ENCODE measurements around the gene AMER3.

The AMER3 gene

GRCh38 chr2:130736487-130736886, 18.9 kb upstream of the AMER3 start:
- Histone ChIP-seq H3K4me1 (no peaks in the 10 kb centered on the region), H3K9me3 (no peaks in the 10 kb centered on the region), H3K36me3 (no peaks in the 10 kb centered on the region), H3K4me3 (ENCODE audit: low read depth, low read length) (no peak overlapping the region), H3K27me3 (no peaks in the 10 kb centered on the region)
- no peak for DNase-seq
- no peak for TF ChIP-seq CTCF (IDR thresholded peaks at IDR 0.05; ENCODE audit: low read depth, low read length)

GRCh38 chr2:130737592-130737991, 17.7 kb upstream of the AMER3 start:
- no peaks in the 10 kb centered on the region for H3K4me1 ChIP-seq
- DNase-seq = no peak
- no peaks in the 10 kb centered on the region for H3K9me3 ChIP-seq
- H3K36me3 ChIP-seq = no peaks in the 10 kb centered on the region
- no peak for TF ChIP-seq CTCF (IDR thresholded peaks at IDR 0.05; ENCODE audit: low read depth, low read length)
- no peaks in the 10 kb centered on the region for H3K27me3 ChIP-seq
- no peak overlapping the region for H3K4me3 ChIP-seq (ENCODE audit: low read depth, low read length)

- TF ChIP-seq CTCF (IDR thresholded peaks at IDR 0.05; ENCODE audit: low read depth, low read length) = no peak
- Histone ChIP-seq H3K36me3 (no peaks in the 10 kb centered on the region), H3K9me3 (no peaks in the 10 kb centered on the region), H3K4me1 (peaks cover 3% of the 10 kb centered on the region; the same call in 1 of the 2 replicates), H3K27me3 (no peaks in the 10 kb centered on the region), H3K4me3 (ENCODE audit: low read depth, low read length) (no peak overlapping the region)
- no peak for DNase-seq
These were observed 14.7 kb upstream of the AMER3 start for GRCh38 chr2:130740671-130741070.

- Histone ChIP-seq H3K9me3 (no peaks in the 10 kb centered on the region), H3K36me3 (no peaks in the 10 kb centered on the region), H3K27me3 (no peaks in the 10 kb centered on the region), H3K4me1 (peaks cover 3% of the 10 kb centered on the region; the same call in 1 of the 2 replicates), H3K4me3 (ENCODE audit: low read depth, low read length) (no peak overlapping the region)
- no peak for DNase-seq
- TF ChIP-seq CTCF (IDR thresholded peaks at IDR 0.05; ENCODE audit: low read depth, low read length) = no peak
These were observed 12.1 kb upstream of the AMER3 start for GRCh38 chr2:130743278-130743677.

GRCh38 chr2:130744287-130745117, 10.8 kb upstream of the AMER3 start:
- H3K4me3 ChIP-seq (ENCODE audit: low read depth, low read length) = no peak overlapping the region
- no peaks in the 10 kb centered on the region for H3K9me3 ChIP-seq
- no peaks in the 10 kb centered on the region for H3K27me3 ChIP-seq
- peak; percentile 74 for DNase-seq
- no peaks in the 10 kb centered on the region for H3K36me3 ChIP-seq
- peaks cover 3% of the 10 kb centered on the region; the same call in 1 of the 2 replicates for H3K4me1 ChIP-seq
- no peak for TF ChIP-seq CTCF (IDR thresholded peaks at IDR 0.05; ENCODE audit: low read depth, low read length)

- Histone ChIP-seq H3K4me3 (ENCODE audit: low read depth, low read length) (no peak overlapping the region), H3K4me1 (peaks cover 3% of the 10 kb centered on the region; the same call in 1 of the 2 replicates), H3K9me3 (no peaks in the 10 kb centered on the region), H3K27me3 (no peaks in the 10 kb centered on the region), H3K36me3 (no peaks in the 10 kb centered on the region)
- TF ChIP-seq CTCF (IDR thresholded peaks at IDR 0.05; ENCODE audit: low read depth, low read length) = no peak
- no peak for DNase-seq
These were observed 6.3 kb upstream of the AMER3 start for GRCh38 chr2:130749078-130749477.
